NCI-H2107 treated with DMSO at 0.1 percent for 48 hours (cell line): ENCODE results near the gene ALPI.

ENCODE experiments used
- DNase-seq: peaks from one replicate; lab custom pipeline; 2025; ENCODE audit not compliant: unreplicated experiment; lab: John Stamatoyannopoulos, UW

Gene ALPI

GRCh38 chr2:232460171-232460570 is 4.2 kb downstream of the ALPI start:
- DNase-seq, result no peak

GRCh38 chr2:232463701-232464543 is 8.0 kb downstream of the ALPI start:
- DNase-seq, result no peak

DNA sequence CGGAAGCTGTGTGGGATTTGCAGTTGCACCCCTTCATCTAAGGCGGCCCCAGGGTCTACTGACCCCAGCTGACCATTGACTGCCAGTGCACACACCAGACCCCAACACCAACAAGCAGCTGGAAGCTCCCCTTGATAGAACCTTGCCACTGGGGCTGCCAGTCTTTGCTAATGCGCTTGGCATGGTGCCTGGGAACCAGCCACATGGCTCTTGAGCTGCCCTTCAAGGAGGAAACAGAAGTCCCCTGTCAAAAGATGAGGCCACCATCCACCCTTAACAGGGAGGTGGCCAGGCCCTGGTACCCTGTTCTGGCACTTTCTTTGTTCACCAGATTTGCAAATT is 8.6 kb downstream of the ALPI start:
- no peak for DNase-seq

GRCh38 chr2:232465061-232465460 is 9.1 kb downstream of the ALPI start:
- no peak for DNase-seq

DNA sequence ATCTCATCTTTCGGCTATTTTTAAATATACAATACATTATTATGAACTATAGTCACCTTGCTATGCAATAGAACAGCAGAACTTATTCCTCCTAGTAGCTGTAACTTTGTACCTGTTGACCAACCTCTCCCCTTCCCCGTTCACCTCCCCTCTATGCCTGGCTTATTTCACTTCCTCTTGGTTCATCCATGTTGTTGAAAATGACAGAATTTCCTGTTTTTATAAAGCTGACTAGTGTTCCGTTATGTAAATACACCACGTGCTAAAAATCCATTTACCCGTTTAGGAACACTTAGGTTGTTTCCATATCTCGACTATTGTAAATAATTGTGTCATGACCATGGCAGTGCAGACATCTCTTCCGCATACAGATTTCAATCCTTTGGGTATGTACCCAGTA is 10.3 kb downstream of the ALPI start:
- no peak for DNase-seq

DNA sequence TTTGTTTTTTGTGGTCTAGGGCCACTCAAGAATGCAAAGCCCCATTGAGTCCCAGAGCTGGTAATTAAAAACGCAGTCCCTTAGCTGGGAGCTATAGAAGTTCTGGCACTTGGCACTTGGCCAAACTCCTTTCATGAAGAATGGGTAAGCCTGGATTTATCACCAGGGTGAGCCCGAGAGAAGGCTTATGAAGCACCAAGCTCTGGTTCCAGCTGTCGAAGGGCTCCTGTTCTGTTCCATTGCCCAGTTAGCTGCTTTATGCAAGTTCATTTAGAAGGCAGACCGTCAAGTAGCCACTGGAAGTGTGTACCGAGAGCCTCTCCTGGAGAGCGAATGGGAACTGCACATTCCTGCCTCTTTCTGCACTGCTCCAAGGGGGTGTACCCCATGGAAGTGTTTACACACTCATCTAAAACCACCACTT is 17.5 kb downstream of the ALPI start:
- DNase-seq, result no peak

GRCh38 chr2:232476045-232476444 is 20.1 kb downstream of the ALPI start:
- DNase-seq, result no peak

DNA sequence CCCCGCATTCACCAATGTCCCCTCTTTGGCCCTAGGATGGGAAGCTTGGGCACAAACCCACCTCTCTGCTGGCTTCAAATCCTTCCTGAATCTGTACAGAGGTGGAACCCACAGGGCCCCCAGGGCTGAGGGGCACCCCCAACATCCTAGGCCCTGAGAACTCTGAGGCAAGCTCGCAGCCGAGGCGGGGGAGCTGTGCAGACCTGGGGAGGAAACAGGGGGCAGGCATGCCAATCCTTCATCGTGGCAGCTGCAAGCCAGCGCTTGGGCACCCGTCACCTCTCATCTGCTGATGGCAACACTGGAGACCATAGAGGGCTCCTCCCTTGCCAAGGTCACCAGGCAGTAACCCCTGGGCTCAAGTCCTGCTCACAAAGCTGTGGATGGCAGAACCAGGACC is 20.8 kb downstream of the ALPI start:
- DNase-seq, result no peak

DNA sequence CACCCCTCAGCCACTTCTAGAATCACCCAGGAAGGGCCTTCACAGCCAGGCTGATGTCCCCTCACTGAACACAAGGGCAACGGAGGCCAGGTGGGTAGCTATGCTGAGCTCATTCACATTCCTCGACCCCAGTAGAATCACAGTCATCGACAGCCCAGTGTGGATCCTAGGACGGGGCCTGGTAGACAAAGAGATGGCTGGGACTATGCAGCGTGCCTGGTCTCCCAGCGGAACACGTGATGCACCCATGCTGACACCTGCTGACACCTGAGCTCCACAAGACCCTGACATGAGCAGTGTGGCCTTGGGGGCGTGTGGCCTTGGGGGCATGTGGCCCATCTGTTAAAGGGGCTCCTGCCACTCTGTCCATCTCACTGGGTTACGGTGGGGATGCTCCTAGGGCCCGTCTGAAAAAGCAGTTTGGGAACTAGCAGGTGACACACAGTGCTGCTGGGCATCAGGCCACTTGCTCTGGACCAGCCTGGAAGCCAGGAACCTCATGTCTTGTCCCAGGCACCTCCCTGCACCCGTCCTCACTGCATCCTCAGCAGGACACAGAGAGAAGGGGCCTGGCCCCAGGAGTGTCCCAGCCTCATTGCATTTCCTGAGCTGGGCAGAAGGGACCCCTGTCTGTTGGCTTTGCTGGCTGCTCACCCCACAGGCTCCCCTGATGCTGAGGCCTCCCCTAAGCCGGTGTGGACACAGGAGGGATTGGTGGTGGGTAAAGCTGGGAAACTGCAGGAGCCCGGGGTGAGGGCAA is 22.0 kb downstream of the ALPI start:
- DNase-seq, result no peak

DNA sequence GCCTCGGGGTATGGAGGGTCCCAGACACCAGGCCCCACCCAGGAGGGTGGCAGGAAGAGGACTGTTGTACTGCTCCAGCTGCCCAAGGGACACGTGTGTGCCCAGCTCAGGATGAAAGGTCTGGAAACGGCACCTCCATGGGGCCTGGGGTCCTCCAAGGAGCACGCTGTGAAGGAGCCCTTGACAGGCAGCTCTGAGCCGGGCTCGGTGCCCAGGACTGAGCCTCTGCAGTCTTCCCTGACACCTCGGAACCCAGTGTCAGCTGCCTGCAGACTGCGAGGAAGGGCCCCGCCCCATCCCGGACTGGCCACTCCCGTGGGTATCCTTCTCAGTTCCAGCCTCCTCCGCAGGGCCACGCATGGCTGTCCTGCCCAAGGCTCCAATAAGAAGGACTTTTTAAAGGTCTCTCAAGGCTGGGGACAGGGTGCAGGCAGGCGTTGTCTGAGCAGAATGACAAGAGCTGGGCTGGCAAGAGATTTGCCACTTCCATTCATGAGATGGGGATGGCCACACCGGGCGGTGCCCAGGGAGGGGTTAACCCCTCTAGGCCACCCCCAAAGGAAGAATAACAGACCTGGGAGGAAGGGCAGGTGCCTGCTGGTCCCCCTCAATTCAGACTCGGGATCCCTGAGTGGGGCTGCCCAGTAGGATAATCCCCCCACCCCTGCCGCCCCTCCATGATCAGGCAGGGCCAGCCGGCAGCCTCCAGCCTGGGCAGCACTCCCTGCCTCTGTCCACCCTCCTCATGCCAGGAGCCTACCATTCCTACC is 22.8 kb downstream of the ALPI start:
- DNase-seq, result no peak

- DNase-seq, result no peak
Measured at GRCh38 chr2:232479341-232480200, 23.6 kb downstream of the ALPI start.

DNA sequence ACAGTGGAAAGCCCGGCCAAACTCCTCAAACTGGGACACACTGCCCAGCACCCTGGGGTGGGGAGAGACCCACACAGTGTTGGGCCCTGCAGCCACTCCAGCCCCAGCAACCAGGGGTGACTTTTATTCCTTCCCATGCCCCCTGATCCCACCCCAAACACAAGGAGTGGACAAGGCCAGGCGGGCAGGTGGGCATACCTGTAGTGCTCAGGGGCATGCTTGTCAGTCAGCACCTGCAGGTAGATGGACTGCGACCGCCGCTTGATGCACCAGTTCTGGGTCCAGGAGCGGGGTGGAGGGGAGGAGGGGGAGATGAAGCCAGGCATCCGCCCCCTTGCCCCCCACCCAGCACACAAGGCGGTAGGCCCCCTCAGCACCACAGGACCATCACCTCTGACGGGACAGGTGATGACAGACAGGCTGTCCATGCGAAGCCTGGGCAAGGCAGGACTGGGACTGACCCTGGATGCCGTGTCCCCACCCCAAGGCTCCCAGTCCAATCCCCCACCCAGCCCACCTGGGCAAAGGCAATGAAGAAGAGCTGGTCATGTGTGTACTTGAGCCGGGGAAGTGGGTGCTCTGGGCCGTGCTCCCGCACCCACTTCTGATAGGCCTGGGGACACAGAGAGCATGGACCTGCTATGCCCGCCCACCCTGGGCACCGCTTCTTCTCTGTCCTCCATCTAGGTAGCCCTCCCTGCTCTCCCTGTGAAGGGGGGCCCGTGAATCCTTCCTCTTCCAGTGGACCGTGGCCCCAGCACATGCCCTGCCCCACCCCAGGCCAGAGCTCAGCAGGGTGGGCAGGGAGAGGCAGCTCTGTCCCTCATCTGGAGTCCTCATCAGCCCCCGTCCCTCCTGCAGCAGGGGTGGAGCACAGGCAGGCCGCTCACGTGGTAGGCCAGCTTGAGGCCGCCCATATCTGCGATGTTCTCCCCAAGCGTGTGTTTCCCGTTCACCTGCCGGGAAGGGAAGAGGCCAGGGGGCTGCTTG is 24.5 kb downstream of the ALPI start:
- DNase-seq, result no peak

- DNase-seq, result no peak
Measured at GRCh38 chr2:232481322-232482140, 25.6 kb downstream of the ALPI start.

GRCh38 chr2:232482301-232483238 is 26.6 kb downstream of the ALPI start:
- DNase-seq, result no peak

DNA sequence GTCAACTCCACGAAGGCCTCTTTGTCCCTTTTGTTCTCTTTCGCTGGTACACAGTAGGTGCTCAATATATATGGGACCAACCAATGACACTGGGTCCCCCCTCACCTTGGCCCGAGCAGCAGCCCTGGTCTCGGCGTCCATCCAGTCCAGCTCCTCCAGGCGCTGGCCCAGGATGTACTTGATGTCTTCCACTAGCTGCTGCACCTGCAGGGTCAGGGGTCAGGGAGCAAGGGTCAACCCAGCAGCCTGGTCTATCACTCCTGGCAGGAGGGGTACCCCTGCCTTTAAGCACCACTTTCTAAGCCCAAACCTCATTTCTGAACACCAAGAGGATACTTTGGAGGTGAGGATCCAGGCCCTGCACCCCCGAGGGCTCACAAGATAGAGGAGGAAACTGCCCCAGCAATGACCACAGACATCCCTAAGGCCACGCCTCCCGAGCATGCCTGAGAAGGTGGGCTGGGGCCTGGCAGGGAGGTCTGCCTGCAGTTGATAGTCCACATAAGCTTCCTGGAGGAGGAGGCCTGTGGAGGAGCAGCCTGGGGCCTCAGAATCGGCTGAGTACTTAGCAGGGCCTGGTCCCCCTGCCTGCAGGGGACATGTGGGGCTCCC is 27.5 kb downstream of the ALPI start:
- no peak for DNase-seq

GRCh38 chr2:232483923-232484627 is 28.1 kb downstream of the ALPI start:
- DNase-seq, result no peak
